ENCODE measurements around the gene XRCC3.

GRCh38 chr14:103741876-103742275, 26.6 kb upstream of the XRCC3 start:
- TF ChIP-seq POLR2AphosphoS5 (IDR thresholded peaks at IDR 0.05) (no peak), CTCF (IDR thresholded peaks at IDR 0.05) (no peak), EP300 (IDR thresholded peaks at IDR 0.05) (no peak)

All from upper lobe of left lung (tissue), 4 donors.